Mammary epithelial cell (primary cell): ENCODE data around the gene CDKL5.

ENCODE experiments used
- CTCF ChIP-seq, 2 donors: IDR thresholded peaks in 1 of 2; conservative IDR thresholded peaks in 1 of 2; 2 replicates each; pipeline ENCODE4 v1.5.1; 2011 to 2012; ENCODE audit warnings: inconsistent platforms in 2 of 2, low read length in 2 of 2, mild to moderate bottlenecking in 2 of 2, control low read depth in 1 of 2, low read depth in 1 of 2; ENCODE audit not compliant: insufficient read depth in 1 of 2; ENCODE audit errors: extremely low read depth in 1 of 2
- EZH2 ChIP-seq: IDR thresholded peaks from 2 replicates; pipeline ENCODE4 v1.6.1; 2012; ENCODE audit warnings: low read length, inconsistent platforms, borderline replicate concordance

GRCh38 chrX:18702362-18703195, 277.2 kb downstream of the CDKL5 start:
- TF ChIP-seq CTCF (conservative IDR thresholded peaks at IDR 0.05 in 1 of 2, IDR thresholded peaks at IDR 0.05 in 1 of 2; ENCODE audit: extremely low read depth in 1 of 2, insufficient read depth in 1 of 2, low read depth in 1 of 2, low read length in 2 of 2) (no peak), EZH2 (no peak)
